NB4 (cell line): ENCODE results near the gene ARHGEF37.

Experiments
- MYC ChIP-seq: IDR thresholded peaks from 2 replicates; pipeline ENCODE4 v1.6.1; 2011; ENCODE audit warnings: low read depth, low read length
- POLR2A ChIP-seq: IDR thresholded peaks from 2 replicates; pipeline ENCODE4 v1.6.1; 2011; ENCODE audit warnings: mild to moderate bottlenecking; ENCODE audit not compliant: insufficient read length; ENCODE audit errors: extremely low read depth
- TF ChIP-seq, protein P1 (sequence below): IDR thresholded peaks from one replicate; pipeline ENCODE4 v1.5.1; 2012; ENCODE audit warnings: low read depth, low read length

DNA sequence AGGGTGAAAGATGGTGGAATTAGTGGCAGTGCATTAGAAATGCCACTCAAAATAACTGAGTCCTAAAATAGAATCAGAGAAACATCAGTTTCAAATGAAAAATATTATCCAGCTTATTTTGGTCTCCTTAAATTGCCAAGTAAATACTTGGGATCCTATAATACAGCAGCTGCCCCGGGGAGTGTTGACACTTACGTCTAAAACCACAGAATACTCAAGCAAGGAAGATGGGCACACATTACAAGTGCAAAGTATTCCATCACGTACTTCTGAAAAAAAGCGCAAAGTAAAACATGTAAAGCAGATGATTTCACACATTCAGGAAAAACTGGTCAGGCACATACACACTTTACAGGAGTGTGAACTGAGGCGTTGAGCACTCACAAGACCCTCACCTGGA, 2.4 kb upstream of the ARHGEF37 start:
- TF ChIP-seq, protein P1, sequence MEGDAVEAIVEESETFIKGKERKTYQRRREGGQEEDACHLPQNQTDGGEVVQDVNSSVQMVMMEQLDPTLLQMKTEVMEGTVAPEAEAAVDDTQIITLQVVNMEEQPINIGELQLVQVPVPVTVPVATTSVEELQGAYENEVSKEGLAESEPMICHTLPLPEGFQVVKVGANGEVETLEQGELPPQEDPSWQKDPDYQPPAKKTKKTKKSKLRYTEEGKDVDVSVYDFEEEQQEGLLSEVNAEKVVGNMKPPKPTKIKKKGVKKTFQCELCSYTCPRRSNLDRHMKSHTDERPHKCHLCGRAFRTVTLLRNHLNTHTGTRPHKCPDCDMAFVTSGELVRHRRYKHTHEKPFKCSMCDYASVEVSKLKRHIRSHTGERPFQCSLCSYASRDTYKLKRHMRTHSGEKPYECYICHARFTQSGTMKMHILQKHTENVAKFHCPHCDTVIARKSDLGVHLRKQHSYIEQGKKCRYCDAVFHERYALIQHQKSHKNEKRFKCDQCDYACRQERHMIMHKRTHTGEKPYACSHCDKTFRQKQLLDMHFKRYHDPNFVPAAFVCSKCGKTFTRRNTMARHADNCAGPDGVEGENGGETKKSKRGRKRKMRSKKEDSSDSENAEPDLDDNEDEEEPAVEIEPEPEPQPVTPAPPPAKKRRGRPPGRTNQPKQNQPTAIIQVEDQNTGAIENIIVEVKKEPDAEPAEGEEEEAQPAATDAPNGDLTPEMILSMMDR, result no peak
- TF ChIP-seq POLR2A (no peak), MYC (no peak)
